Esophagus squamous epithelium (tissue), 5 donors: ENCODE results near the gene MUCL3. TPM values are rescaled to one million over a fixed set of nuclear protein-coding genes. Genes with fewer than 3 reads are reported as not detected.
"Not testable (repeated sequence)": the region's sequence is repeated elsewhere in the genome, so short reads cannot be mapped to it uniquely, and the experiment has no call there.

Experiments used
- DNase-seq: peaks from one replicate; lab custom pipeline; 2025; lab: John Stamatoyannopoulos, UW
- H3K27ac ChIP-seq, 4 donors: fragments of 200-600 bp; sonication (generic); one replicate each; pipeline ENCODE4 v1.5.1; 2016 to 2019; ENCODE audit warnings: mild to moderate bottlenecking in 1 of 4
- H3K27me3 ChIP-seq, 4 donors: fragments of 200-600 bp; sonication (generic); 1 replicate in 3 of 4; 2 replicates in 1 of 4; pipeline versions ENCODE4 v1.5.1 to v1.6.0; 2017 to 2021; ENCODE audit warnings: antibody characterized with exemption in 1 of 4
- H3K36me3 ChIP-seq, 3 donors: fragments of 200-600 bp; sonication (generic); one replicate each; pipeline ENCODE4 v1.5.1; 2016 to 2019
- H3K4me1 ChIP-seq, 3 donors: fragments of 200-600 bp; sonication (generic); one replicate each; pipeline ENCODE4 v1.5.1; 2017 to 2019
- H3K4me3 ChIP-seq, 4 donors: fragments of 200-600 bp; sonication (generic); 1 replicate in 3 of 4; 2 replicates in 1 of 4; pipeline ENCODE4 v1.5.1; 2016 to 2019; ENCODE audit warnings: mild to moderate bottlenecking in 2 of 4, moderate library complexity in 1 of 4
- H3K9me3 ChIP-seq, 3 donors: fragments of 200-600 bp; sonication (generic); one replicate each; pipeline ENCODE4 v1.5.1; 2016 to 2019
- CTCF ChIP-seq, 6 experiments: fragments of 450-650 bp in 4 of 6; fragments of 200-600 bp in 2 of 6; sonication (generic) in 2 of 6; IDR thresholded peaks; one replicate each; pipeline ENCODE4 v1.5.1; 2016 to 2019; ENCODE audit warnings: antibody characterized with exemption in 6 of 6, mild to moderate bottlenecking in 4 of 6, moderate library complexity in 4 of 6
- POLR2A ChIP-seq, 4 donors: fragments of 450-650 bp; IDR thresholded peaks; one replicate each; pipeline ENCODE4 v1.6.1; 2017; ENCODE audit warnings: antibody characterized with exemption in 4 of 4, mild to moderate bottlenecking in 4 of 4, moderate library complexity in 3 of 4
- WGBS, 2 donors: methylation state at CpG; one replicate each; pipeline ENCODE4 v1.1.5; 2018; 5-methylcytosine and 5-hydroxymethylcytosine counted together
- intact Hi-C: fragments of 100-400 bp; cut with DNase I; formaldehyde crosslinking; loops from one replicate; pipeline ENCODE4 v1.15.0; 2022
- total RNA-seq, 4 donors: library from RNA; depleted of rRNA; stranded (reverse); fragments of >200 nt; gene quantifications; one replicate each; pipeline ENCODE4 v1.1.0, GENCODE V29; 2016
- donor health status: DM: yes; HTN: yes; CAD: no.

Gene MUCL3
- total RNA-seq, 4 donors from 2014 or later = 0.21 to 8.3 (median 2.4) TPM

- no peak for TF ChIP-seq CTCF (IDR thresholded peaks at IDR 0.05)
- TF ChIP-seq POLR2A (IDR thresholded peaks at IDR 0.05) = no peak
- 70 to 81% methylated on average over 11 to 20 of the region's 23 CpGs for WGBS, 2 donors
- Histone ChIP-seq H3K4me1 (peaks cover 0 to 11% (median 0%) of the 10 kb centered on the region in 3 donors), H3K36me3 (peaks cover 35 to 66% (median 44%) of the 10 kb centered on the region in 3 donors), H3K9me3 (no peaks in the 10 kb centered on the region), H3K27ac (no peak overlapping the region), H3K27me3 (no peaks in the 10 kb centered on the region), H3K4me3 (no peak overlapping the region)
- intact Hi-C loops = no loop called here
- no peak for DNase-seq
Measured at GRCh38 chr6:30898750-30899360, 41.9 kb upstream of the MUCL3 start.

- H3K4me3 ChIP-seq = no peak overlapping the region
- TF ChIP-seq POLR2A (IDR thresholded peaks at IDR 0.05) (no peak), CTCF (IDR thresholded peaks at IDR 0.05) (no peak)
- WGBS, 2 donors = 50 to 69% methylated on average over 1 of the region's 1 CpG
- DNase-seq = no peak
- peaks cover 0 to 11% (median 0%) of the 10 kb centered on the region in 3 donors for H3K4me1 ChIP-seq
- no peaks in the 10 kb centered on the region for H3K9me3 ChIP-seq
- H3K27me3 ChIP-seq = no peaks in the 10 kb centered on the region
- no peak overlapping the region for H3K27ac ChIP-seq
- intact Hi-C loops = no loop called here
- H3K36me3 ChIP-seq = peaks cover 26 to 46% (median 29%) of the 10 kb centered on the region in 3 donors
Measured at GRCh38 chr6:30900863-30901417, 39.8 kb upstream of the MUCL3 start.

- Histone ChIP-seq H3K9me3 (no peaks in the 10 kb centered on the region), H3K36me3 (peaks cover 26 to 41% (median 28%) of the 10 kb centered on the region in 3 donors), H3K27ac (no peak overlapping the region), H3K4me3 (no peak overlapping the region), H3K4me1 (peaks cover 0 to 11% (median 0%) of the 10 kb centered on the region in 3 donors), H3K27me3 (no peaks in the 10 kb centered on the region)
- DNase-seq = no peak
- intact Hi-C loops = no loop called here
- no peak for TF ChIP-seq CTCF (IDR thresholded peaks at IDR 0.05)
- no peak for TF ChIP-seq POLR2A (IDR thresholded peaks at IDR 0.05)
Measured at GRCh38 chr6:30901436-30901835, 39.3 kb upstream of the MUCL3 start.

GRCh38 chr6:30902196-30902595 lies 38.6 kb upstream of the MUCL3 start:
- 50 to 59% methylated on average over 5 to 9 of the region's 9 CpGs for WGBS, 2 donors
- H3K4me3 ChIP-seq, H3K27me3 ChIP-seq, H3K9me3 ChIP-seq, H3K27ac ChIP-seq, DNase-seq, intact Hi-C loops: not testable (repeated sequence)
- Histone ChIP-seq H3K4me1 (peaks cover 0 to 11% (median 0%) of the 10 kb centered on the region in 3 donors), H3K36me3 (peaks cover 21 to 33% (median 23%) of the 10 kb centered on the region in 3 donors)

- TF ChIP-seq CTCF (IDR thresholded peaks at IDR 0.05) = no peak
- TF ChIP-seq POLR2A (IDR thresholded peaks at IDR 0.05) = no peak
- Histone ChIP-seq H3K27ac (no peak overlapping the region), H3K36me3 (peaks cover 15 to 28% (median 17%) of the 10 kb centered on the region in 3 donors), H3K9me3 (no peaks in the 10 kb centered on the region), H3K27me3 (no peaks in the 10 kb centered on the region), H3K4me1 (peaks cover 0 to 16% (median 2%) of the 10 kb centered on the region in 3 donors), H3K4me3 (no peak overlapping the region)
- intact Hi-C loops = no loop called here
- WGBS, 2 donors = 26 to 33% methylated on average over 5 of the region's 5 CpGs
- no peak for DNase-seq
Measured at GRCh38 chr6:30902709-30903108, 38.1 kb upstream of the MUCL3 start.
